KMS-11 (cell line): Measurements from ENCODE around the gene WRAP73.

Experiments used
- H2AFZ ChIP-seq: fragments of 200-600 bp; sonication (generic); 2 replicates; pipeline ENCODE4 v1.6.1; 2016; ENCODE audit warnings: antibody characterized with exemption, mixed run types, low read depth
- H3K27ac ChIP-seq: fragments of 200-600 bp; sonication (generic); 2 replicates; pipeline ENCODE4 v1.6.1; 2016; ENCODE audit warnings: mild to moderate bottlenecking, mixed run types
- H3K27me3 ChIP-seq: fragments of 200-600 bp; sonication (generic); 2 replicates; pipeline ENCODE4 v1.6.1; 2017; ENCODE audit warnings: mild to moderate bottlenecking, low read depth, mixed run types, moderate library complexity; ENCODE audit not compliant: insufficient read depth
- H3K36me3 ChIP-seq: fragments of 200-600 bp; sonication (generic); 2 replicates; pipeline ENCODE4 v1.6.1; 2017; ENCODE audit warnings: mild to moderate bottlenecking, mixed run types; ENCODE audit not compliant: insufficient read depth
- H3K4me1 ChIP-seq: fragments of 200-600 bp; sonication (generic); 2 replicates; pipeline ENCODE4 v1.6.1; 2016; ENCODE audit warnings: mild to moderate bottlenecking, low read depth, mixed run types; ENCODE audit not compliant: poor library complexity, severe bottlenecking
- H3K4me2 ChIP-seq: fragments of 200-600 bp; sonication (generic); 2 replicates; pipeline ENCODE4 v1.7.0; 2016; ENCODE audit warnings: mild to moderate bottlenecking, mixed run types
- H3K4me3 ChIP-seq: fragments of 200-600 bp; sonication (generic); IDR thresholded peaks from 2 replicates; pipeline ENCODE4 v1.6.1; 2017; ENCODE audit warnings: low read depth, low read length, mixed read lengths; ENCODE audit not compliant: insufficient read depth
- H3K79me2 ChIP-seq: fragments of 200-600 bp; sonication (generic); 2 replicates; pipeline ENCODE4 v1.6.1; 2016; ENCODE audit warnings: low read depth, mixed run types; ENCODE audit not compliant: insufficient read depth
- H3K9ac ChIP-seq: fragments of 200-600 bp; sonication (generic); 2 replicates; pipeline ENCODE4 v1.6.1; 2016; ENCODE audit warnings: mild to moderate bottlenecking, mixed run types
- H4K20me1 ChIP-seq: fragments of 200-600 bp; sonication (generic); 2 replicates; pipeline ENCODE4 v1.6.1; 2016; ENCODE audit warnings: mild to moderate bottlenecking, mixed run types; ENCODE audit not compliant: insufficient read depth
- TF ChIP-seq, protein P1 (sequence below): fragments of 200-600 bp; sonication (generic); conservative IDR thresholded peaks from 2 replicates; pipeline ENCODE4 v1.6.1; 2017; ENCODE audit warnings: low read depth, mild to moderate bottlenecking, antibody characterized with exemption, low read length, moderate library complexity, mixed read lengths

Gene WRAP73

DNA sequence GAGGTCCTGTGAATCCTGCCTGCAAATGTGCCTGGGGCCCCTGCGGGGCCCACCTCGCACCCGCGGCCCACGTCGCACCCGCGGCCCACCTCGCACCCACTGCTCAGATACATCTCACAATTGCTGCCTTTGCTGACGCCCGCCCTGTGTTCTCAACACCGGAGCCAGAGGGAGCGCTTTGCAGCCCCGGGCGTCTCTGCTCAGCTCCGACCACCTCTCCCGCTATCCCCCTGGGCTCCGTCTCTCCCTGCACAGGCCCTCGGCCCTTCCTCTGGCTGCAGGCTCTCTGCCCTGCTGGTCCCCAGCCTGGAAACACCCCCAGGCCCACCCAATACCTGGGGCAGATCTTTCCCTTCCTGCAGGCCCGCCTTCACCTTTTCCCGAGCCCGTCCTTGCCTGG lies 47.2 kb upstream of the WRAP73 start:
- Histone ChIP-seq H3K27ac (no peak overlapping the region), H4K20me1 (no peaks in the 10 kb centered on the region), H3K9ac (no peak overlapping the region), H3K27me3 (peaks cover 84% of the 10 kb centered on the region), H3K79me2 (no peaks in the 10 kb centered on the region), H3K36me3 (no peaks in the 10 kb centered on the region), H3K4me2 (no peak overlapping the region), H3K4me1 (no peaks in the 10 kb centered on the region), H3K4me3 (no peak overlapping the region), H2AFZ (no peak overlapping the region)
- TF ChIP-seq, protein P1, sequence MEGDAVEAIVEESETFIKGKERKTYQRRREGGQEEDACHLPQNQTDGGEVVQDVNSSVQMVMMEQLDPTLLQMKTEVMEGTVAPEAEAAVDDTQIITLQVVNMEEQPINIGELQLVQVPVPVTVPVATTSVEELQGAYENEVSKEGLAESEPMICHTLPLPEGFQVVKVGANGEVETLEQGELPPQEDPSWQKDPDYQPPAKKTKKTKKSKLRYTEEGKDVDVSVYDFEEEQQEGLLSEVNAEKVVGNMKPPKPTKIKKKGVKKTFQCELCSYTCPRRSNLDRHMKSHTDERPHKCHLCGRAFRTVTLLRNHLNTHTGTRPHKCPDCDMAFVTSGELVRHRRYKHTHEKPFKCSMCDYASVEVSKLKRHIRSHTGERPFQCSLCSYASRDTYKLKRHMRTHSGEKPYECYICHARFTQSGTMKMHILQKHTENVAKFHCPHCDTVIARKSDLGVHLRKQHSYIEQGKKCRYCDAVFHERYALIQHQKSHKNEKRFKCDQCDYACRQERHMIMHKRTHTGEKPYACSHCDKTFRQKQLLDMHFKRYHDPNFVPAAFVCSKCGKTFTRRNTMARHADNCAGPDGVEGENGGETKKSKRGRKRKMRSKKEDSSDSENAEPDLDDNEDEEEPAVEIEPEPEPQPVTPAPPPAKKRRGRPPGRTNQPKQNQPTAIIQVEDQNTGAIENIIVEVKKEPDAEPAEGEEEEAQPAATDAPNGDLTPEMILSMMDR: no peak

- TF ChIP-seq, protein P1: no peak
- no peak overlapping the region for H2AFZ ChIP-seq
- H3K79me2 ChIP-seq: no peaks in the 10 kb centered on the region
- H3K36me3 ChIP-seq: no peaks in the 10 kb centered on the region
- no peak overlapping the region for H3K9ac ChIP-seq
- H4K20me1 ChIP-seq: no peaks in the 10 kb centered on the region
- H3K27ac ChIP-seq: no peak overlapping the region
- peaks cover 84% of the 10 kb centered on the region for H3K27me3 ChIP-seq
- no peaks in the 10 kb centered on the region for H3K4me1 ChIP-seq
- no peak overlapping the region for H3K4me3 ChIP-seq
- H3K4me2 ChIP-seq: no peak overlapping the region
Measured at GRCh38 chr1:3696689-3697088, 46.8 kb upstream of the WRAP73 start.

- no peaks in the 10 kb centered on the region for H4K20me1 ChIP-seq
- H3K27ac ChIP-seq: no peak overlapping the region
- no peaks in the 10 kb centered on the region for H3K79me2 ChIP-seq
- no peaks in the 10 kb centered on the region for H3K4me1 ChIP-seq
- no peak overlapping the region for H3K9ac ChIP-seq
- H3K27me3 ChIP-seq: peaks cover 84% of the 10 kb centered on the region
- H2AFZ ChIP-seq: no peak overlapping the region
- H3K4me2 ChIP-seq: no peak overlapping the region
- TF ChIP-seq, protein P1: peak; percentile 73
- H3K36me3 ChIP-seq: no peaks in the 10 kb centered on the region
- no peak overlapping the region for H3K4me3 ChIP-seq
Measured at GRCh38 chr1:3695326-3696217, 45.7 kb upstream of the WRAP73 start.

DNA sequence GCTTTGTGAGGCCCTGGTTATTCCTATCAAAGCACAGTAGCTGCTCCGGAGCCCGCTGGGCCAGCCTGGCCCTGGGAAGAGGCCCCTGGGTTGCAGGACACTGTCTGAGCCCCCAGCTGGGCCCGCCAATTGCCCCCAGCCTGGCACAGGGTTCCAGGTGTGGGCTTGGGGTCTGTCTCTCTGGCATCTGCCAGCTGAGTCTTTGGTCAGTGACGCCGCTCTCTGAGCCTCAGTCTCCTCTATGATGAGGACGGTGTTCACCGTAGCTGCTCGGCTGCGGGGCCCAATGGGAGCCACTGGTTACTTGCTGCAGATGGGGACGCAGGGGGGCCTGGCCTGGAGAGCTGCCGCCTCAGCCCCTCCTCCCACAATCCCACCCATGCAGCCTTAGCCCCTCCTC lies 43.4 kb upstream of the WRAP73 start:
- H3K27ac ChIP-seq: no peak overlapping the region
- no peak overlapping the region for H3K4me3 ChIP-seq
- H4K20me1 ChIP-seq: no peaks in the 10 kb centered on the region
- no peak overlapping the region for H2AFZ ChIP-seq
- TF ChIP-seq, protein P1: no peak
- H3K27me3 ChIP-seq: peaks cover 81% of the 10 kb centered on the region
- no peaks in the 10 kb centered on the region for H3K36me3 ChIP-seq
- no peaks in the 10 kb centered on the region for H3K79me2 ChIP-seq
- no peak overlapping the region for H3K4me2 ChIP-seq
- H3K9ac ChIP-seq: no peak overlapping the region
- H3K4me1 ChIP-seq: no peaks in the 10 kb centered on the region
